Neural progenitor cell (in vitro differentiated cells): Measurements from ENCODE around the gene CEP350. TPM values are rescaled to one million over a fixed set of nuclear protein-coding genes. Genes with fewer than 3 reads are reported as not detected.

Experiments
- DNase-seq: peaks from one replicate; pipeline ENCODE4 v3.0.0-alpha.2; 2016; ENCODE audit warnings: low spot score
- H2AFZ ChIP-seq: fragments of 200-600 bp; sonication (generic); replicated peaks from 2 replicates; pipeline ENCODE4 v1.6.1; 2016; ENCODE audit warnings: antibody characterized with exemption
- H3F3A ChIP-seq: fragments of 200-600 bp; sonication (generic); 2 replicates; pipeline ENCODE4 v1.6.1; 2016; ENCODE audit warnings: antibody characterized with exemption, low read depth
- H3K27ac ChIP-seq: fragments of 200-600 bp; sonication (generic); 2 replicates; pipeline ENCODE4 v1.5.1; 2016; ENCODE audit warnings: mild to moderate bottlenecking
- H3K27me3 ChIP-seq: fragments of 200-600 bp; sonication (generic); 2 replicates; pipeline ENCODE4 v1.6.1; 2016; ENCODE audit warnings: mild to moderate bottlenecking, moderate library complexity
- H3K36me3 ChIP-seq: fragments of 200-600 bp; sonication (generic); 2 replicates; pipeline ENCODE4 v1.5.1; 2016
- H3K4me1 ChIP-seq: fragments of 200-600 bp; sonication (generic); 2 replicates; pipeline ENCODE4 v1.6.1; 2016; ENCODE audit warnings: mixed run types
- H3K4me2 ChIP-seq: fragments of 200-600 bp; sonication (generic); 2 replicates; pipeline ENCODE4 v1.6.1; 2016
- H3K4me3 ChIP-seq: fragments of 200-600 bp; sonication (generic); 2 replicates; pipeline ENCODE4 v1.5.1; 2016
- H3K79me2 ChIP-seq: fragments of 200-600 bp; sonication (generic); 2 replicates; pipeline ENCODE4 v1.6.1; 2016; ENCODE audit warnings: low read depth
- H3K9ac ChIP-seq: fragments of 200-600 bp; sonication (generic); 2 replicates; pipeline ENCODE4 v1.6.1; 2016
- H3K9me3 ChIP-seq: fragments of 200-600 bp; sonication (generic); 2 replicates; pipeline ENCODE4 v1.5.1; 2016; ENCODE audit warnings: low read depth
- H4K20me1 ChIP-seq: fragments of 200-600 bp; sonication (generic); 2 replicates; pipeline ENCODE4 v1.6.1; 2016; ENCODE audit warnings: low read depth
- H3K27ac Mint-ChIP-seq: 3 replicates; pipeline ENCODE4 v1.8.0; 2021; ENCODE audit warnings: mixed read lengths
- H3K27me3 Mint-ChIP-seq: 2 replicates; pipeline ENCODE4 v1.8.0; 2022; ENCODE audit warnings: low read depth, mild to moderate bottlenecking, inconsistent platforms, moderate library complexity, mixed read lengths; ENCODE audit not compliant: insufficient read depth
- H3K36me3 Mint-ChIP-seq: 3 replicates; pipeline ENCODE4 v1.8.0; 2021; ENCODE audit warnings: mixed read lengths
- H3K4me1 Mint-ChIP-seq: 3 replicates; pipeline ENCODE4 v1.8.0; 2021; ENCODE audit warnings: mixed read lengths
- H3K4me3 Mint-ChIP-seq: 3 replicates; pipeline ENCODE4 v1.8.0; 2021; ENCODE audit warnings: mild to moderate bottlenecking, moderate library complexity, mixed read lengths
- H3K9me3 Mint-ChIP-seq: 3 replicates; pipeline ENCODE4 v1.8.0; 2020; ENCODE audit warnings: mixed read lengths
- EZH2 ChIP-seq: fragments of 200-600 bp; sonication (generic); IDR thresholded peaks from 2 replicates; pipeline ENCODE4 v1.6.1; 2017; ENCODE audit warnings: antibody characterized with exemption, mild to moderate bottlenecking, moderate library complexity
- EZH2phosphoT487 ChIP-seq: fragments of 200-600 bp; sonication (generic); IDR thresholded peaks from 2 replicates; pipeline ENCODE4 v1.6.1; 2017; ENCODE audit warnings: antibody characterized with exemption
- total RNA-seq: library from RNA; depleted of rRNA; stranded (reverse); fragments of >200 nt; gene quantifications from 2 replicates; pipeline ENCODE4 v1.2.3, GENCODE V29; 2015; ENCODE audit warnings: low replicate concordance
- TF ChIP-seq, protein P1 (sequence below): fragments of 200-600 bp; sonication (generic); IDR thresholded peaks from 2 replicates; pipeline ENCODE4 v1.5.1; 2017; ENCODE audit warnings: antibody characterized with exemption, mild to moderate bottlenecking

The CEP350 gene
- total RNA-seq, 1 donor from 2014 or later, result 61.2 TPM

- no peak overlapping the region for H3K9ac ChIP-seq
- H3K4me1 Mint-ChIP-seq, result no peaks in the 10 kb centered on the region
- H2AFZ ChIP-seq, result no peak overlapping the region
- no peak overlapping the region for H3K27ac Mint-ChIP-seq
- H3F3A ChIP-seq, result no peaks in the 10 kb centered on the region
- H3K79me2 ChIP-seq, result no peaks in the 10 kb centered on the region
- H3K4me3 ChIP-seq, result no peak overlapping the region
- no peaks in the 10 kb centered on the region for H3K9me3 ChIP-seq
- H3K36me3 ChIP-seq, result peaks cover 19% of the 10 kb centered on the region
- no peak for DNase-seq
- no peak overlapping the region for H3K4me3 Mint-ChIP-seq
- no peaks in the 10 kb centered on the region for H3K9me3 Mint-ChIP-seq
- H3K27me3 ChIP-seq, result no peaks in the 10 kb centered on the region
- peaks cover 20% of the 10 kb centered on the region for H3K36me3 Mint-ChIP-seq
- H3K27ac ChIP-seq, result no peak overlapping the region
- H3K4me2 ChIP-seq, result no peak overlapping the region
- no peaks in the 10 kb centered on the region for H4K20me1 ChIP-seq
- H3K27me3 Mint-ChIP-seq, result no peaks in the 10 kb centered on the region
- TF ChIP-seq, protein P1, sequence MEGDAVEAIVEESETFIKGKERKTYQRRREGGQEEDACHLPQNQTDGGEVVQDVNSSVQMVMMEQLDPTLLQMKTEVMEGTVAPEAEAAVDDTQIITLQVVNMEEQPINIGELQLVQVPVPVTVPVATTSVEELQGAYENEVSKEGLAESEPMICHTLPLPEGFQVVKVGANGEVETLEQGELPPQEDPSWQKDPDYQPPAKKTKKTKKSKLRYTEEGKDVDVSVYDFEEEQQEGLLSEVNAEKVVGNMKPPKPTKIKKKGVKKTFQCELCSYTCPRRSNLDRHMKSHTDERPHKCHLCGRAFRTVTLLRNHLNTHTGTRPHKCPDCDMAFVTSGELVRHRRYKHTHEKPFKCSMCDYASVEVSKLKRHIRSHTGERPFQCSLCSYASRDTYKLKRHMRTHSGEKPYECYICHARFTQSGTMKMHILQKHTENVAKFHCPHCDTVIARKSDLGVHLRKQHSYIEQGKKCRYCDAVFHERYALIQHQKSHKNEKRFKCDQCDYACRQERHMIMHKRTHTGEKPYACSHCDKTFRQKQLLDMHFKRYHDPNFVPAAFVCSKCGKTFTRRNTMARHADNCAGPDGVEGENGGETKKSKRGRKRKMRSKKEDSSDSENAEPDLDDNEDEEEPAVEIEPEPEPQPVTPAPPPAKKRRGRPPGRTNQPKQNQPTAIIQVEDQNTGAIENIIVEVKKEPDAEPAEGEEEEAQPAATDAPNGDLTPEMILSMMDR, result no peak
- no peak for TF ChIP-seq EZH2
- no peak for TF ChIP-seq EZH2phosphoT487
- H3K4me1 ChIP-seq, result no peaks in the 10 kb centered on the region
Measured at GRCh38 chr1:180053594-180054567, 99.3 kb downstream of the CEP350 start.

DNA sequence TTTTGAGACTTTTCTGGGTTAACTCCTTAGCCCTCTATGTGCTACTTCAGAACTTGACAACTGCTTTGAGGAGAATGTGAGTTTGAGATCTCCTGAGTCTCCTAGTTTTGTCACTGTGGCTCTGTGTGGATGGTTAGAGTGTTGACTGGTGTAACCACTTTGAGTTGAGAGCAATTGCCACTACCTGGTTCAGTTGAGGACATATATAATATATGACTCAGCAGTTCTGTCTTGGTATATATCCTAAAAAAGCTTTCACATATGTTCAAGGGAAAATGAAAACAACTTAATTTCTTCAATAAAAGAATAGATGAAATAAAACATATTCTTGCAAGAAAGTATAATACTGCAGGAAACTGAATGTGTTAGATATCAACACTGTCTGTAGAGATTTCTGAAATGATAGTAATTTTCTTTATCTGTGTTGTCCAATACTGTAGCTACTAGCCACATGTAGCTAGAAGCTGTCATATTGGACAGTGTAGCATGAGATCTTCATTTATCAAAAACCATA lies 103.3 kb downstream of the CEP350 start:
- H3K4me1 ChIP-seq, result no peaks in the 10 kb centered on the region
- H3K27ac ChIP-seq, result no peak overlapping the region
- Mint-ChIP-seq H3K4me1 (no peaks in the 10 kb centered on the region), H3K27me3 (no peaks in the 10 kb centered on the region), H3K27ac (no peak overlapping the region), H3K4me3 (no peak overlapping the region), H3K36me3 (peaks cover 25% of the 10 kb centered on the region), H3K9me3 (no peaks in the 10 kb centered on the region)
- H3K9ac ChIP-seq, result no peak overlapping the region
- TF ChIP-seq, protein P1, result no peak
- no peak for TF ChIP-seq EZH2
- no peak for TF ChIP-seq EZH2phosphoT487
- H4K20me1 ChIP-seq, result no peaks in the 10 kb centered on the region
- H3K4me3 ChIP-seq, result no peak overlapping the region
- H3K79me2 ChIP-seq, result no peaks in the 10 kb centered on the region
- H3K4me2 ChIP-seq, result no peak overlapping the region
- H2AFZ ChIP-seq, result no peak overlapping the region
- no peaks in the 10 kb centered on the region for H3K27me3 ChIP-seq
- peaks cover 17% of the 10 kb centered on the region for H3K36me3 ChIP-seq
- H3F3A ChIP-seq, result no peaks in the 10 kb centered on the region
- no peak for DNase-seq
- no peaks in the 10 kb centered on the region for H3K9me3 ChIP-seq

GRCh38 chr1:180061019-180061418 lies 106.4 kb downstream of the CEP350 start:
- H3K27me3 ChIP-seq, result no peaks in the 10 kb centered on the region
- no peak overlapping the region for H3K27ac ChIP-seq
- no peaks in the 10 kb centered on the region for H3F3A ChIP-seq
- no peak overlapping the region for H3K4me3 Mint-ChIP-seq
- no peaks in the 10 kb centered on the region for H3K4me1 ChIP-seq
- H3K27me3 Mint-ChIP-seq, result no peaks in the 10 kb centered on the region
- no peak overlapping the region for H3K27ac Mint-ChIP-seq
- H4K20me1 ChIP-seq, result no peaks in the 10 kb centered on the region
- peaks cover 21% of the 10 kb centered on the region for H3K36me3 ChIP-seq
- H2AFZ ChIP-seq, result no peak overlapping the region
- H3K9me3 Mint-ChIP-seq, result no peaks in the 10 kb centered on the region
- no peak overlapping the region for H3K9ac ChIP-seq
- no peaks in the 10 kb centered on the region for H3K79me2 ChIP-seq
- peaks cover 22% of the 10 kb centered on the region for H3K36me3 Mint-ChIP-seq
- H3K4me3 ChIP-seq, result no peak overlapping the region
- no peak for TF ChIP-seq EZH2phosphoT487
- no peak for TF ChIP-seq EZH2
- TF ChIP-seq, protein P1, result no peak
- no peaks in the 10 kb centered on the region for H3K4me1 Mint-ChIP-seq
- no peaks in the 10 kb centered on the region for H3K9me3 ChIP-seq
- DNase-seq, result no peak
- no peak overlapping the region for H3K4me2 ChIP-seq
